Mucosa of gallbladder (tissue), 1 donor: ENCODE results near the gene FAT1. TPM values are rescaled to one million over a fixed set of nuclear protein-coding genes. Genes with fewer than 3 reads are reported as not detected.
A peak's percentile ranks its signal among the peaks of the same experiment; 100 is the strongest.

Experiments used
- DNase-seq: peaks from one replicate; pipeline ENCODE4 v3.0.0-alpha.2; 2020; ENCODE audit warnings: low spot score
- total RNA-seq: library from RNA; stranded (reverse); gene quantifications from one replicate; pipeline ENCODE4 v1.2.1, GENCODE V29; 2021
- donor health status: DM: no; HTN: no; CAD: no.

FAT1 gene
- total RNA-seq, 1 donor from 2014 or later = 172 TPM

DNA sequence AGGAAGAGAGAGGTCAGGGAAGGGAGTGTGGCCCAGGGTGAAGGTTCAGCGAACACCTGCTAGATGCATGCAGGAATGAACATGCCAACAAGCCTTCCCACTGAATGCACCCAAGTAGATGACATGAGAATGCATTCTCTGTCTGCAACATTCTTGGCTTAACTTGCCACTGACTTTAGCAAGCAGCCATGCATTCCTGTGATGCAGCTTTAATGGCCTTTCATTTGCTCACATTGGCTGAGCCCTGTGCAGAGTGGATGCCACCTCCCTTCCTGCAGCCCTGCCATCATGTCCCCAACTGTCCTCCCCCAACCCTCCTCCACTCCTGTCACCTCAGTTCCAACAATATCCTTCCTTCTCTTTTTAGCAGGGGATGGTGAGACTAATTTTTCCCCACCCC is 143.0 kb downstream of the FAT1 start:
- DNase-seq = no peak

DNA sequence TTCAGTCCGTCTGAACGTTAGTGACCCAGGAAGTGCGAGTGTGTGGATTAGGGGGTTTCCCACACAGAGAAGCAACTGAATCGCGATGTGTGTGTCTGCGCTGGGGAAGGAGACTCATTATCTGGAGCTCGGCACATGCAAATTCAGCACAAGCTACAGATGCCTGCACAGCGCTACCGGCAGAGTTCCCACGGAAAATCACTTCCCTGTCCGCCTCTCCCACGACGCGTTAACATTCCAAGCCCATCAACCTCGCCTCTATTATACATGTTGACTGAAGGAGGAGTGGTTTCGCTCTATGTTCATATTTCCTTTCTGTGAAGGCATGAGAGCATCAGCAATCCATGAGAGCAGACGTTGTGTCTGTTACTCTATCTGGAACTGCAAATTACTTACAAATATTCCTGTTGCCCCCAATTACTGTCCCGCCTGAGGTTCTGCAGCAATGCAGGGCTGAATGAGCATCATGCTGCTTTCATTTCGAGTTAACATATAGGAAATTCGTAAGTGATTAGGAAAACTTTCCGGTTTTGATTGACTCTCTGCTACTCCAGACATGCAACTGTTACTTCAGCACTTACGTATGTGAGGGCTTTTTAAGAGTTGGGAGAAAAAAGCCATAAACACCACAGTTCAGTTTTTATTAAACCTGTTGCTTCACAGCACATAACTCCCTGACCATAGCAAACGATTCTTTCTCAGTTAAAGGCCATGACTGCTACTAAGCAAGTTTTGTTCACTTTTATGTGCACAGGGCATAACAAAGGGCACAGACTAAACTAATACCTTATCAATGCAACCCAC is 153.3 kb downstream of the FAT1 start:
- peak; percentile 24 for DNase-seq

DNA sequence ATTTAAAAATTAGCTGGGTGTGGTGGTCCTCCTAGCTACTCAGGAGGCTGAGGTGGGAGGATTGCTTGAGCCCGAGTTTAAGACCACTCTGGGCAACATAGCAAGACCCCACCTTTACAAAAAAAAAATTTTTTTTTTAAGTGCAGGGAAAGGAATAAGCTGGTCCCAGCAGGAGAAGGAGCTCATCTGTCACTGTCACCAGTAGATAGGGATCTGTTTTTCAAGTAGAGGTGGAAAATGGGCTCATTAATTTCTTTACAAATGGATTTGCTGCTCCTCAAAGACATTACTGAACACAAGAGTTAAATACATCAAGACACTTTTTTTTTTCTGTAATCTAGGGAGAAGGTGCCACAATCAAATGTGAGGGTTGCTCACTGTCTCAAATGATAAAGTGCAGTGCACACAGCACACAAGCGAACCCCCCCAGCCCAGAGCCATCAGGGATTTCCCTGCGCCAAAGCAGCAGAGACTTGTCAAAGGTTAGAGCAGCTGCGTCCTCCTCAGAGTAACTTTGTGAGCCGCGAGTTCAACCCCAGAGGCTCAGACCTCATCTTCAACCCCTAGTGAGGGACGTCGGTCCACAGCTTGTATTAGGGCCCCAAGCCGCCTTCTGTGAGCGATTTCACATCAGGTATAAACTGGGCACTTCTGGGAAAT is 154.0 kb downstream of the FAT1 start:
- no peak for DNase-seq

DNA sequence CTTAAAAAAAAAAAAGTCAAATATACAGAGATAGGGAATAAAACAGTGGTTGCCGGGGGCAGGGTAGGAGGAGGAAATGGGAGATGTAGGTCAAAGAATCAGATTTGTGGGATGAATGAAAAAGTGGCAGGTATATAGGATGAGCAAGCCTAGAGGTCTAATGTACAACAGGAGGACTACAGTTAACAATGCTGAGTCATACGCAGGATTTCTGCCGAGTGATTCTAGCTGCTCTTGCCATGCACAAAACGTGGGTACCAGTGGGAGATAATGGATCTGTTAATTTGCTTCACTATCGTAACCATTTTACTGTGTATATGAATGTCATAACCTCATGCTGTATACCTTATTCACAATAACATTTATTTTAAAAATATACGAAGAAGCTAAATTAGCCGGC is 157.6 kb downstream of the FAT1 start:
- DNase-seq = no peak

DNA sequence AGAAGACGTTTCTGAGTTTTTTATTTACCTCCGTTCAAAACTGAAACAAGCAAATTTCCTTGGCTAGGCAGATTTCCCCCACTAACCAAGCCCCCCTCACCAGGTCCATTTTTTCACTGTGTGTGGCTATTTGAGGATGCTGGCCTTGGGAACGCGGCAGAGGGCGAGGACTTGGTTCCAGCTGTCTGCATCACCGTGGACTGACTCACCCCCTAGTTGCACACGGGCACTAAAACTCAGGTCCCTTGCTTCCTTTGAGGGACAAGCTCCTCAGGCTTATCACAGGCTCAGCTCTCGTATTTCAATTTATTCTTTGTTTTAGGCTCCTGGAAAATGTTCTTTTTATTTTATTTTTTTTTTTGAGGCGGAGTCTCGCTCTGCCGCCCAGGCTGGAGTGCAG is 159.9 kb downstream of the FAT1 start:
- no peak for DNase-seq

DNA sequence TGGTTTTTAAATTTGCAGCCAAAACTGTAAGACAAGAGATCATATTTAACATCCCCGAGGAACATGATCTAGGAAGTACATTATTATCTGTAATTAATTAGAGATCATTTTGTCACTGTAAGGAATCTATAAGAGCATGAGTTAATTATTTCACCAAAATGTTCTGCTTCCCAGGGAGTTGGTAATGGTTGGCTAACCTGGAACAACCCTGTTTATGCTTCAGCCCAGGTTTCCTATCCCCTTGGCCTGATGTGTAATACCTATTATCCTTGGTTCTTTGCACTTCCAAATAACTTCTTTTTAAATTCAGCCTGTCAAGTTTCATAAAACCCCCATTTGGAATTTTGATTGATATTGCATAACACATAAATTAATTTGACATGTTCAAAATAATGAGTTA is 161.9 kb downstream of the FAT1 start:
- DNase-seq = no peak

DNA sequence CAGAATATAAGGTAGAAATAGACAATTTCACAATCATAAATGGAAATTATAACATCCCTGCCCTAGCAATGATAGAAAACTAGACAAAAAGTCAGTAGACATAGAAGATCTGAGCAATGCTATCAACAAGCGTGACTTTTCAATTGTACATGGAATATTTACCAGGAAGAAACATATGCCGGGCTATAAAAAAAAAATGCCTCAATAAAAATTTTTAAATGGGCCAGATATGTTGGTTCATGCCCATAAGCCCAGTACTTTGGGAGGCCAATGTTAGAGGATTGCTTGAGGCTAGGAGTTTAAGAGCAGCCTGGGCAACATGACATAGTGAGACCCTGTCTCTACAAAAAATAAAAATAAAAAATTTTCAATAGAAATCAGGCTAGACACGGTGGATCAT is 163.0 kb downstream of the FAT1 start:
- no peak for DNase-seq

DNA sequence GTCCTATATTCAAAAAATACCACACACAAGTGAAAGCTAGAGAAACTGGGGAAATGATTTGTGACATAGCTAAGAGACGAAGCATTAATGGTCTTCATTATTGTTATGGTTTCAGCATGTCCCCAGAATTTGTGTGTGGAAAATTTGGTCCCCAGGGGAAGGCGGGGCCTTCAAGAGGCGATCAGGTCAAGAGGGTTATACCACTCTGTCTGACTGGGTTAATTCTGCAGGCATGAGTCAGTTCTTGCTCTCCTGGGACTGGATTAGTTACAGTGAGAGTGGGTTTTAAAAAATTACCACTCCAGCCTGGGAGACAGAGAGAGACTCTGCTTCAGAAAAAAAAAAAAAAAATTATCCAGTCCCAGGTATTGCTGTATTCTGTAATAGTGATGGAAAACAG is 166.2 kb downstream of the FAT1 start:
- no peak for DNase-seq

DNA sequence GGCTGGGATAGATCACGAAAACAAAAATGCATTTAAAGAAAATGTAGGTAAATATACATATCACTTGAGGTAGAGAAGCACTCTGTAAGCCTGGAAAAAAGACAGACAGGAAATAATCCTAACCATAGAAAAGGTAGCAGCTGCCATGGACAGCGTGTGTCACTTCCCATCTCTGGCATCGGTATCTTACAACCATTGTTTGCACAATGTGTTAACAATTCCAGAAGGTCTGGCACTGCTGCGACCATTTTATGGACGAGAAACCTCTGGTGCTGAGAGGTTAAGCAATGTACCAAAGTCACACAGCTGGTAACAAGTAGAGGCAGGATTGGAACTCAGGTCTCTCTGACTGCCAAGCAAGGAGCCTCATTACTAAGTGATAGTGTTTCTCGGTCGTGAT is 166.6 kb downstream of the FAT1 start:
- DNase-seq = no peak

DNA sequence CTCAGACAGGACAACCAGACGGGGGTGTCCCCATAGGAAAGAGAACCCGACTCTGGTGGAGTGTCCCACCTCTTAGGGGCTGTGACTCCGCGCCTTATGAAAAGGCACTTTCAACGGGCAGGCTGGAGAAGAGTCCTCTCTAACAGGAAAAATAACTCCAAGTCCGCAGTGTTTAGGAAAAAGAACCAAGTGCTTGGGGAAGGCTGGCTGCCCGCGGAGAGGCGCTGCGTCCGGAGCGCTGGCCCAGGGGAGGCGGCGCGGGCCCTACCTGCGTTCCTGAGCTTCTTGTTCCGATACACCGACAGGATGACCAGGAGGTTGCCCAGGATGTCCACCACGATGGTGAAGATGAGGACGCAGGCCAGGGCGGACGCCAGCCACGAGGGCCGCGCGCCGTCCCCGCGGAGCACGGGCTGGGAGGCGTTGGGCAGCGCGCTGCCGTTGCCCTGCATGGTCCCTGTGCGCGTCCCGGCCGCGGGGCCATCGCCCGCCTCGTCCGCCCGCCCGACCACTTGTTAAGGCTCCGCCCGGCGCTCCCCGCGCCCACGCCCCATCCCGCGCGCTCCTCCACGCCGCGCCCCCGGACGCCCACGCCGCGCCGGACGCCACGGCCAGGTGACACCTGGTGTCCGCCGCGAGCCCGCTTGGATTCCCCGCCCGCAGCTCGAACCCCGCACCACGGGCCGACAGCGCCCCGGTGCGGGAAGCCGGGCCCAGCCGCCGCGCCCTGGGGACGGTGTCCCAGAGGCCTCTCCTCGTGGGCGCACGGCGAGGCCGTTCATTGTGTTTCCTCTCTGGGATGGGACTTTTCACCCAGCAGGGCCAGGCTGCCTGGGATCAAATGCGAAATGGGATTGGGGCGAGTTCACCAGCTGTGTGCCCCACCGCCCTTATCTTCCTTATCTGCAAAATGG is 168.5 kb downstream of the FAT1 start, which contains the start of gene MTNR1A:
MTNR1A (minus strand) TSS at position 654 of the 914 bp plus-strand sequence; CDS start at position 452, 202 bp downstream.
- no peak for DNase-seq

DNA sequence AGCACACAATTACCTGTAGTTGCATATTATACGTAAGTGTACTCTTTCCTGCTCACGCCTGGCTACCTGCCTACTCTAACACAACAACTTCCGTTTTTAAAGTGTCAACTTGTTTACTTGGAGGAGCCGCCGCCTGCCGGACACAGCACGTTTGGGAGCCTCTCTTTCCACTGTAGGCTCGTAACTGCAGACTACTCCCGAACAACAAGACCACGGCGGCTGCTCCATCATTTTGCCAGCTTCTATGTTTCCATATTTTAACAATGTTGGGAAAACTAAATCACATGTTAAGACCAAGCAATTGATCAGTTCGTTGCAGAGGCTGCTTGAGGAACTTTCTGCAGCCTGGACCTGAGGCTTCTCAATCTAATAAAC is 169.1 kb downstream of the FAT1 start:
- DNase-seq = peak; percentile 40

DNA sequence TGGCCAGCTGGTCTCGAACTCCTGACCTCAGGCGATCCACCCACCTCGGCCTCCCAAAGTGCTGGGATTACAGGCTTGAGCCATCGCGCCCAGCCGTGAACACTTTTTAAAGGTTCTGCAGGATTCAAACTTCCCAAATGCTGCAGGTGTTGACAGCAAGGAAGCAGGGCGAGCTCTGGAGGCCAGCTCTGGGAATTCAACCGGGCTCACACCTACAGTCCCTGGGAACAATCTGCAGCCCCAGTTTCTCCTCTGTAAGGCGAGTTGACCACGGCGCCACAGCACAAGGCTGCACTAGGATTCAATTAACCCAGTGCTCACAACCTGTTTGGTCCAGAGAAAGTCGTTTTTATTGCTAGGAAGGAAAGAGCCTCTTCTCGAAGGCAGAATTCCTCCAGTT is 169.9 kb downstream of the FAT1 start:
- DNase-seq = no peak

DNA sequence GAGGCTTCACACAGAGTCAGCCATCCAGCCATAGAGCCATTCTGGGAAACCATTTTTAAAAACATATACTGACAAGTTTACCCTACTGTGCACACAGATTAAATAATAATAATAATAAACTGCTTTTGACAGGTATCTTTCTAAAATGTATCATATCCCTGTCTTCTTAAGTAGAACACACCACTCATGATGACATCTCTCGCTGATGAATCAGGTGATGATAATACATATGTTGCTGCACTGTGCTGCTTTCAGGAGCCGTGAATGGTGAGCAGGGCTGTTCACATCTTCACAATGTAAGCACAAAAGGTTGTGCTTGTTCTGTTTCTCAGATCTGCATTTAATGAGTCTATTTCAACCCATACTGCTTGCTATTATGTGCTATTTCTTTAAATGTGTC is 171.8 kb downstream of the FAT1 start:
- DNase-seq = no peak

DNA sequence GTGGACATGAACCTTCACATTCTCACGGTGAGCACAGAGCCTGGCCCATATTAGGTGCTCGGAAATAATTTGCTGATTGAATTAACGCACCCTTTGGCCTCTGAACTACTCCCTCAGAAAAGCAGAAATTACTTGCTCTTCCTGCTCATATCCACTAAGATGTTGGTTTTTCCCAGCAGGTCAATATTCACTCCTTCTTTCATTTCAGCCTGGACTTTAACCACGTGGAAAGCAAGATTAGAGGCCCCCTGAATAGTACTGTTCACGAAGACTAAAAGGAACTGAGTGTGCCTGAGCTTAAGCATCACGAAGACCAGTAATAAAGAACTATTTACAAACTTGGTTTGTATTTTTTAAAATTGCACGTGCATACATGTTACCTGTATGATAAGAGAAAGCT is 178.2 kb downstream of the FAT1 start:
- no peak for DNase-seq

DNA sequence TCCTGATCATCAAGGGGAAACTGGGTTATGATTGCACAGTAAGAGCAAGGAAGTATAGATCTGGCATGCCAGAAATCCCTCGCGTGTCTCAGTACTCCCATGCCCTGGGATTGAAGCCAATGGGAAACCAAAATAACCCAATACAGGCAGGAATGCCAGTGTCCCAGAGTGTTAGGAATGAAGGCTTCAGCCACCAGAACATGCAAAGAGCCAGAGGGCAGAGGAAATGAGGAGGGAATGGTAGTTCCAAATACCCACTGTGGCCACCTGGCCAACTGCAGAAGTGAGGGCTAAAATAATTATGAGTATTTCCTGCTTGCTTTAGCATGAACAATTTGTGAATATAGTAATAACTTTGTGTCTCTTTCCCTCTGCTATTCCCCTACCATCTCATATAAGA is 180.4 kb downstream of the FAT1 start:
- DNase-seq = no peak

DNA sequence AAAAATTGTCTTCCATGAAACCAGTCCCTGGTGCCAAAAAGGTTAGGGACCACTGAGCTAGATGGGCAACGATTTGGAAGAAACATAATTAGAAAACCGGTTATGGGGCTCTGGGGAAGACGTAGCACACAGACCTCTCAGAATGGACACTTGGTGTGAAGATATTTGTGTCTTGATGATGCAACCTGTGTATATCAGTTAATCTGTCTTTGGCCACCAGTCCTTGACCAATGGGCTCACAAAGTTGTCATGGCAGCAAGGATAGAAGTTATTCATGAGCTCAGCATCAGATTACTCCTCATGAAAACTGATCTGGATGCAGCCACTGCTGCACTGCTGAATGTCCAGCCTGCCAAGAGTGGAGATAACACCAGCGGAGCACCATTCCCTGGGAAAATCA is 181.9 kb downstream of the FAT1 start:
- no peak for DNase-seq

DNA sequence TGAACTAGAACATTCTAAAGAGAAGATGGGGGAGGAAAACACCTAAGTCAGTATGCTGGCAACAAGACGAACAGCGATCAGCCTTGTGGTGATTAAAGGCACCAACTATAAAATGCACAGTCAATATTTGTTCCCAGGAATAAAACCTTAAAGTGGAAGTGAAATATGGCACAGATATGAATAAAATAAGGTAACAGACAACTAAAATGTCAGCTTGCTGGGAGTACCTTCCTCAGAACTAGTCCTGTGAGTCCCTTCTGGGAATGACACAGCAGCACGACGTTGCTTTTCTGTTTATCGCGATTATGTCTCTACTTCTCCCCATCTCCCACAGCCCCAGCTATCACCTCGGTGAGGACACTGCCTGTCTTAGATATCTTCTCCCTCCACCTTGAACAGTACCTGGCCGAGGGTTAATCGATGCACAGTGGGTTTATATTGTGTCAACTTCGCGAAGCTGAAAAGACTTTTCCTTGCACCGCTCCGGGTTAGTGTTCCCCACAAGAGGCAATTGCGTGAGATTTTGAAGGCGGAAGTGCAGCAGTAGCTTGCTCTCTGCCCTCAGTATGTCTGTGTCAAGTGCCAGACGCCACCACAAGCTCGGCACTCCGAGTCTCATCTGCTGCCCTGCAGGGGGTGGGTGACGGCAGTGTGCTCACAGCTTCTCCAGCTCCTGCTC is 185.7 kb downstream of the FAT1 start:
- no peak for DNase-seq

Other genes starting within 250 kb of the FAT1 start
- not detected for gene MTNR1A, start 168.3 kb downstream of the FAT1 start, total RNA-seq